Measurements from ENCODE around the gene SULF2. TPM values are rescaled to one million over a fixed set of nuclear protein-coding genes. Genes with fewer than 3 reads are reported as not detected.

SULF2 gene
- total RNA-seq, 1 experiment from 2014 or later: 66.1 TPM

DNA sequence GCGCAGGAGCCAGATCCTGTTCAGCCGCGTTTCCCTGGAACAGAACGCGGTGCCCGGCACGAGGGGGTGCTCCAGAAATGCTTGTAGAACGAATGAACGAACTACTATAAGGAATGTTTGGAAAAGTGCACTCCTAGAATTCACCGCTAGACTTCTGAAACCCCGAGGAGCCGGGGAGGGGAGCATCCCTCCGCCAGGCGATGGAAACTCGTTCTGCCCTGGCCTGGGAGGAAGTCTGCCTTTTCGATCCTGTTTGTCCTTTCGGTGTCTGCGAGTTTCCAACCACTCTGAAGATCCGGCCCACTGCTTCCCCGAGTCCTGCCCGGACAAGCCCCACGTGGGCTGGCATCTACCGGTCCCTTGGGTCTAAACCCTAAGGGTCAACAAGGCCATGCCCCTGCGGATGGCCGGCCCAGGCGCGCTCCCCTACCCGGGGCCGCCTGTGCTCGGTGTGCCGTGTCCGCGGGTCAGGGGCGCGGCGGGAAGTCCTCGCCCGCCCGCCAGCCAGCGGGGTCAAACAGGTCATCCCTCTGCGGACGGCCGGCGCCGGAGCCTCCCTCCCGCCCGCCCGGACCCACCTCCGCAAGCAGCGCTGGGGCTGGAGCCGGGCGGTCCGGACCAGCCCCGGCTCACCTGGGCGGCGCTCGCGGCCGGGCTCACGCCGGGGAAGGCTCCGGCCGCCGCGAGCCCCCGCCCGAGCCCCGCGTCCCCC is 526 bp downstream of the SULF2 start:
- intact Hi-C loops (cut with micrococcal nuclease; ENCODE audit: unreplicated experiment): loop anchor here (5.0 to 10.0 kb wide), 2 partner anchors 122 to 170 kb away; no protein-coding TSS in a partner anchor
- peak overlapping the region; percentile 55 for H3K4me3 ChIP-seq (ENCODE audit: low read depth, low read length)
- Mint-ChIP-seq H3K36me3 (ENCODE audit: insufficient read depth, unreplicated experiment) (peaks cover 9% of the 10 kb centered on the region), H3K27me3 (ENCODE audit: insufficient read depth, unreplicated experiment) (peaks cover 2% of the 10 kb centered on the region), H3K4me3 (ENCODE audit: unreplicated experiment) (peak overlapping the region; percentile 96), H3K9me3 (ENCODE audit: unreplicated experiment) (no peaks in the 10 kb centered on the region), H3K27ac (ENCODE audit: unreplicated experiment) (peak overlapping the region; percentile 36), H3K4me1 (ENCODE audit: low read depth, unreplicated experiment) (peaks cover 34% of the 10 kb centered on the region)
- no TSS peak for BruUV-seq (replicated peaks)
- H3K9me3 ChIP-seq: no peaks in the 10 kb centered on the region
- CTCF ChIA-PET: interaction anchor here (0.6 to 1.8 kb wide), 3 partner anchors 60 to 637 kb away, joined by 3 to 10 read pairs (median 4); no protein-coding TSS in a partner anchor
- H3K4me1 ChIP-seq: peaks cover 19% of the 10 kb centered on the region
- H3K27me3 ChIP-seq (replicated peaks; ENCODE audit: control insufficient read depth, insufficient read depth, low read length): no peaks in the 10 kb centered on the region
- POLR2A ChIA-PET: no interaction called here
- H3K36me3 ChIP-seq (ENCODE audit: control insufficient read depth, insufficient read depth, low read length): no peaks in the 10 kb centered on the region
- peak; percentile 70 to 74 for DNase-seq
- TF ChIP-seq, protein P1, sequence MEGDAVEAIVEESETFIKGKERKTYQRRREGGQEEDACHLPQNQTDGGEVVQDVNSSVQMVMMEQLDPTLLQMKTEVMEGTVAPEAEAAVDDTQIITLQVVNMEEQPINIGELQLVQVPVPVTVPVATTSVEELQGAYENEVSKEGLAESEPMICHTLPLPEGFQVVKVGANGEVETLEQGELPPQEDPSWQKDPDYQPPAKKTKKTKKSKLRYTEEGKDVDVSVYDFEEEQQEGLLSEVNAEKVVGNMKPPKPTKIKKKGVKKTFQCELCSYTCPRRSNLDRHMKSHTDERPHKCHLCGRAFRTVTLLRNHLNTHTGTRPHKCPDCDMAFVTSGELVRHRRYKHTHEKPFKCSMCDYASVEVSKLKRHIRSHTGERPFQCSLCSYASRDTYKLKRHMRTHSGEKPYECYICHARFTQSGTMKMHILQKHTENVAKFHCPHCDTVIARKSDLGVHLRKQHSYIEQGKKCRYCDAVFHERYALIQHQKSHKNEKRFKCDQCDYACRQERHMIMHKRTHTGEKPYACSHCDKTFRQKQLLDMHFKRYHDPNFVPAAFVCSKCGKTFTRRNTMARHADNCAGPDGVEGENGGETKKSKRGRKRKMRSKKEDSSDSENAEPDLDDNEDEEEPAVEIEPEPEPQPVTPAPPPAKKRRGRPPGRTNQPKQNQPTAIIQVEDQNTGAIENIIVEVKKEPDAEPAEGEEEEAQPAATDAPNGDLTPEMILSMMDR (IDR thresholded peaks at IDR 0.05; ENCODE audit: insufficient read depth in 1 of 2, low read depth in 1 of 2, low read length in 1 of 2, severe bottlenecking in 1 of 2, unreplicated experiment in 1 of 2): peak; percentile 42 to 47

DNA sequence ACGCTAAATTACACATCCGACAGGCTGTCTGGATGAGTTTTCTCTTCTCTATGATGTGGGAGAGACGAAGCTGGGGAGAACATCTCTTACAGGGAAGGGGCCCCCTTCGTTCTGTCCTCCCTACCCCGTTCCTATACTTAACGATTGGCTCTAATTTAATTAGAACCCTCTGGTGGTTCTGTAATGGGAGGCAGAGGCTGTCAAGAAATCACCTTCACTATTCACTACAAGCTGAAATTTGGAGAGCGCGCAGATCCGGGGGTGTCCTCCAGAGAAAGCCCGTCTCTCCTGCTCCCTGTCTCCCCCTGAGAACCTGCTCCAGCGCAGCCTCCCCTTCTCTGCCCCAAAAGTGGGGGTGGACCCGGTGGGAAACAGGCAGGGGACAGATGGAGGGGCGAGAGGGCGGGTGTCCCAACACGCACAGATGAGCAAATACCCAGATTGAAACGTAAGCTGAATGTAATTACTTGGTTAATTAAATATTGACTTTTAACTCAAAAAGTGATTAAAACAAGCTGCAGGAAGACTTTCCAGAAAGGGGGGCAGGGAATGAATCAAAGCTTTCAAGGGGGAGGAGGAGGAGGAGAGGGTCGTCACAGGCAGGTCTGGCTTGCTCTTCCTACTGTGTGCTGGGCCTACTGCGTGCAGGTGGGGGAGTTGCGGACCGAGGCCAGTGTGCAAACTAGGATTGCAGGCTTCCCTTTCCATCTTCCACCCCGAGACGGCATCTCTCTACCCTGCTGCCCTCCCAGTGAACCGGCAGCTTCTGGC is 1.3 kb downstream of the SULF2 start:
- DNase-seq: no peak
- Mint-ChIP-seq H3K36me3 (ENCODE audit: insufficient read depth, unreplicated experiment) (peaks cover 9% of the 10 kb centered on the region), H3K4me1 (ENCODE audit: low read depth, unreplicated experiment) (peaks cover 30% of the 10 kb centered on the region), H3K27ac (ENCODE audit: unreplicated experiment) (peak overlapping the region; percentile 36), H3K27me3 (ENCODE audit: insufficient read depth, unreplicated experiment) (peaks cover 2% of the 10 kb centered on the region), H3K4me3 (ENCODE audit: unreplicated experiment) (peak overlapping the region; percentile 76), H3K9me3 (ENCODE audit: unreplicated experiment) (no peaks in the 10 kb centered on the region)
- BruUV-seq (replicated peaks): no TSS peak
- POLR2A ChIA-PET: no interaction called here
- H3K36me3 ChIP-seq (ENCODE audit: control insufficient read depth, insufficient read depth, low read length): no peaks in the 10 kb centered on the region
- H3K9me3 ChIP-seq: no peaks in the 10 kb centered on the region
- intact Hi-C loops (cut with micrococcal nuclease; ENCODE audit: unreplicated experiment): loop anchor here (1.0 to 10.0 kb wide), 3 partner anchors 59 to 171 kb away; no protein-coding TSS in a partner anchor
- peaks cover 19% of the 10 kb centered on the region for H3K4me1 ChIP-seq
- no peaks in the 10 kb centered on the region for H3K27me3 ChIP-seq (replicated peaks; ENCODE audit: control insufficient read depth, insufficient read depth, low read length)
- TF ChIP-seq, protein P1 (IDR thresholded peaks at IDR 0.05; ENCODE audit: insufficient read depth in 1 of 2, low read depth in 1 of 2, low read length in 1 of 2, severe bottlenecking in 1 of 2, unreplicated experiment in 1 of 2): no peak
- H3K4me3 ChIP-seq (ENCODE audit: low read depth, low read length): peak overlapping the region; percentile 55
- CTCF ChIA-PET: interaction anchor here (0.6 to 1.8 kb wide), 4 partner anchors 59 to 638 kb away, joined by 3 to 10 read pairs (median 4); no protein-coding TSS in a partner anchor

DNA sequence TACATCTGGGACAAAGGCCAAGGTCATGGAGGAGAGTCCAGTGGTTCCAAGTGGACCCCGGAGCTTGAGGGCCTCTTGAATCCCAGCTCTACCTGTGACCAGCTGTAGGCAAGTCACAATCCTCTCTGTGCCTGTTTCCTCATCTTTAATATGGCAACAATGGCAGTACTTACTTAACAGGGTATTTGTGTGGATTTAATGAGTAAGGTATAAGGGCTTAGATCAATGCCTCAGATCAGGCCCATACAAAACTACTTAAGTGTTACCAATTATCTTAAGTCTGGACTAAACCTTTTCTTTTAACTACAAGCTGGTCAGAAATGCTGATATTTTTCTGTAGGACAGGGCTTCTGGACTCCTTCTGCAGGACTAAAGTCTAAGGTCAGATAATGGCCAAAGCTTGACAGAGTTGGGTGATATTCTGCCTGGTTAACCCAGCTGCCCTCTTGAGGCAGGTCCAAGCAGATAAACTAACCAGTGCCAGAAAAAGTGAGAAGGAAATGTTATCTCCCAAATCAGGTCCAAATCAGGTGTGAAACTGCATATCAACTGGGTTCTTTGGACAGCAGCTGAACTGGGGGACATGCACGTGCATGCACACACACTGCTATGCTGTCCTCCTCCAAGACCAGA is 2.2 kb downstream of the SULF2 start:
- peaks cover 9% of the 10 kb centered on the region for H3K36me3 Mint-ChIP-seq (ENCODE audit: insufficient read depth, unreplicated experiment)
- H3K4me3 ChIP-seq (ENCODE audit: low read depth, low read length): no peak overlapping the region
- intact Hi-C loops (cut with micrococcal nuclease; ENCODE audit: unreplicated experiment): loop anchor here (1.0 to 10.0 kb wide), 3 partner anchors 58 to 172 kb away; no protein-coding TSS in a partner anchor
- ChIA-PET POLR2A (no interaction called here), CTCF (interaction anchor here (1.3 to 1.8 kb wide), 4 partner anchors 58 to 547 kb away, joined by 3 to 10 read pairs (median 4); no protein-coding TSS in a partner anchor)
- no peaks in the 10 kb centered on the region for H3K9me3 ChIP-seq
- DNase-seq: peak in 1 of 2 experiments; percentile 30
- peaks cover 2% of the 10 kb centered on the region for H3K27me3 Mint-ChIP-seq (ENCODE audit: insufficient read depth, unreplicated experiment)
- H3K9me3 Mint-ChIP-seq (ENCODE audit: unreplicated experiment): no peaks in the 10 kb centered on the region
- H3K27ac Mint-ChIP-seq (ENCODE audit: unreplicated experiment): no peak overlapping the region
- TF ChIP-seq, protein P1 (IDR thresholded peaks at IDR 0.05; ENCODE audit: insufficient read depth in 1 of 2, low read depth in 1 of 2, low read length in 1 of 2, severe bottlenecking in 1 of 2, unreplicated experiment in 1 of 2): peak in 1 of 2 experiments; percentile 57
- H3K4me1 ChIP-seq: peaks cover 19% of the 10 kb centered on the region
- peak overlapping the region; percentile 76 for H3K4me3 Mint-ChIP-seq (ENCODE audit: unreplicated experiment)
- H3K4me1 Mint-ChIP-seq (ENCODE audit: low read depth, unreplicated experiment): peaks cover 27% of the 10 kb centered on the region
- no peaks in the 10 kb centered on the region for H3K27me3 ChIP-seq (replicated peaks; ENCODE audit: control insufficient read depth, insufficient read depth, low read length)
- H3K36me3 ChIP-seq (ENCODE audit: control insufficient read depth, insufficient read depth, low read length): no peaks in the 10 kb centered on the region
- TSS peak; percentile 47 for BruUV-seq (replicated peaks)

All from Caco-2 (cell line).